ENCODE data around the gene ANGPTL2. TPM values are rescaled to one million over a fixed set of nuclear protein-coding genes. Genes with fewer than 3 reads are reported as not detected.
"Not testable (repeated sequence)": the region's sequence is repeated elsewhere in the genome, so short reads cannot be mapped to it uniquely, and the experiment has no call there.

Gene ANGPTL2, protein sequence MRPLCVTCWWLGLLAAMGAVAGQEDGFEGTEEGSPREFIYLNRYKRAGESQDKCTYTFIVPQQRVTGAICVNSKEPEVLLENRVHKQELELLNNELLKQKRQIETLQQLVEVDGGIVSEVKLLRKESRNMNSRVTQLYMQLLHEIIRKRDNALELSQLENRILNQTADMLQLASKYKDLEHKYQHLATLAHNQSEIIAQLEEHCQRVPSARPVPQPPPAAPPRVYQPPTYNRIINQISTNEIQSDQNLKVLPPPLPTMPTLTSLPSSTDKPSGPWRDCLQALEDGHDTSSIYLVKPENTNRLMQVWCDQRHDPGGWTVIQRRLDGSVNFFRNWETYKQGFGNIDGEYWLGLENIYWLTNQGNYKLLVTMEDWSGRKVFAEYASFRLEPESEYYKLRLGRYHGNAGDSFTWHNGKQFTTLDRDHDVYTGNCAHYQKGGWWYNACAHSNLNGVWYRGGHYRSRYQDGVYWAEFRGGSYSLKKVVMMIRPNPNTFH
- 13.5 and 36.2 TPM in 2 replicates for total RNA-seq (2014; rRNA removed)
- polyA plus RNA-seq (2012): 14.3 TPM

DNA sequence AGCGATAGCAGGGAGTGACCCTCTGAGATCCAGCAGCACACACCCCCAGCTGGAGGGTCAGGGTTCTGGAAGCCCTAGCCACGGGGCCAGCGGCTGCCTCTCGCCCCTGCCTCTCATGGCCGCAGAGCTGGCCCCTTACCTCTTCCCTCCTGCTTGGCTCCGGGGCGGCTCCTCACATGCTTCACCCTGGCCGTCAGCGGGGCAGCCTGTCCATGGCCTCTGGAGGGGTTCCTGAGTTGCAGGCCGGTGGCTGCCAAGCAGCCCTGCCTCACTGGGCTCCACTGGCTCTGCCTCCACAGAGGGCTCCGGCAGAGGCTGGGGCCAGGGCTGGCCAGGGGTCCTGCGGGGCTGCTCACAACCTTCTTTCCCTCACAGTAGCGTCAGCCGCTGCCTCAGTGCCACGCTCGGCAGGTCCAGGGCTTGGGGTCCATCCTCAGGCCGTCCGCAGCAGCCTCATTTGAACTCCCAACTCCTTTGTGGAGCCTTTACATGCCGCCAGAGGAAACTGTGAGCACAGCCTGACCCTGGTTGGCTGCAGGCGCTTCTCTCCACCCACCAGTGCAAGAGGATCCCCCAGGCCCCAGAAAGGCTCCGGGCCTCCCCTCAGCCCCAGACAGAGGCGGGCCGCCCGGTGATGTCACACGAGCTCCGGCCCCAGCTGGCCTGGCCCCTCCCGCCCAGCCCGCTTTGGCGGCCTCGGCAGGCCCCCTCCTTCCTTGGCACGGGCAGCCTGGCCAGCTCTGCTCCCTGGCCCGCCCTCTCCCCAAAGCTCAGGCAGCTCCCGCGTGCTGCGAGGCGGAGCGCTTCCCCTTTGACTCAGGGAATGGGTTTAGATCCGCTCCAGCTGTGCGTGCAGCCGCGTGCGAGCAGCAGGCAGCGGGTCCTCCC, at the start of gene ANGPTL2:
Gene ANGPTL2, minus strand, starts transcription at position 460 of the 888 bp plus-strand sequence. CDS start 13,904 bp downstream, outside the sequence.
- peak; percentile 96 for DNase-seq (ENCODE audit: low read depth)

DNA sequence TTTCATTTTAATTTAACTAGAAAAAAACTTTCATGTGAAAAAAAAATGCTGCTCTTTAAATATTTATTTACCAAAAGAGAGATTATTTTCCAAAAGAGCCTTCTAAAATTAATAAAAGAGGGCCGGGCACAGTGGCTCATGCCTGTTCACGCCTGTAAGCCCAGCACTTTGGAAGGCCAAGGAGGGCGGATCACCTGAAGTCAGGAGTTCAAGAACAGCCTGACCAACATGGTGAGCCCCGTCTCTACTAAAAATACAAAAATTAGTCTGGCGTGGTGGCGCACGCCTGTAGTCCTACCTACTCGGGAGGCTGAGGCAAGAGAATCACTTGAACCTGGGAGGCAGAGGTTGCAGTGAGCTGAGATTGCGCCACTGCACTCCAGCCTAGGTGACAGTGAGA, 48.9 kb upstream of the ANGPTL2 start:
- DNase-seq (ENCODE audit: low read depth): not testable (repeated sequence)

DNA sequence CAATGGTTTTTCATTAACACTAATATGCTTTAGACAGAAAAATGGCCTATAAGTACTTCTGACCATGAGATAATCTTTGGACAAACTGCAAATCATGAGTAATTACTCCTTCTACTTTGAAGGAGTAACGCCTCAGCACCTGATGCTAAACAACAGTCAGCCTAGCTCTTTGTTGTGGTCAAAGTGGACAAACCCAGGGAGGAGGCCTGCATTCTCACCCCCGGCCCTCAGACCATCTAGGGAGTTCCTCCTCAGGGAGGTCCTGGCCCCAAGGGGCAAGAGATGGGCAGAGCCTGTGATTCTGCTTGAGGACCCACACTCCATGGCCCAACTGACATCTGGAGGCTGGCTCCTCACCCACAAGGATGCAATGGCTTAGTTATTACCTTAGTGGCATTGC, 48.2 kb upstream of the ANGPTL2 start:
- no peak for DNase-seq (ENCODE audit: low read depth)

DNA sequence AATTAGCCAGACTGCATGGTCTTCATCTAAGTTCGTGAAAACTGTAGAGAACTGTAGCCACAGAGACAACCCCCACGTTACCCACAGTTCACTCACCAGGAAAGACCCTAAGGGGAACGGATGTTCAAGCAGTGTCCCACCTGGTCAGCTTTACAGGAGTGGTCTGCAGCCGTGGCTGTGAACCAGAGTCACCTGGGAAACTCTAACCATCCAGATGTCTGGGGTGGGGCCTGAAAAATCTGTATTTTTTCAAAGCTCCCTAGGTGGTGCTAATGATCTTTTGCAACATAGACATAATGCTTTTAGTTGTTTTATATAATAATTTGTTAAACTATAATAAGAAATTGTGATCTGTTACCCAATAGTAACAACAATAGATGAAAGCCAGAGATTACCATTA, 47.7 kb upstream of the ANGPTL2 start:
- no peak for DNase-seq (ENCODE audit: low read depth)

DNA sequence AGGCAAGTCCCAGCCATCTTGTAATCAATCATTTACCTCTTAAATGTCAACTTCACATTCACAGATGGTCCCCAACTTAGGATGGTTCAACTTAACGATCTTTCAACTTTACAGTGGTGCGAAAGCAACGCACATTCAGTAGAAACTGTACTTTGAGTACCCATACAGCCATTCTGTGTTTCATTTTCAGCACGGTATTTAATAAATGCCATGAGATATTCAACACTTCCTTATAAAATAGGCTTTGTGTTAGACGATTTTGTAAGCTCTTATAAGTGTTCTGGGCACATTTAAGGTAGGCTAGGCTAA, 47.1 kb upstream of the ANGPTL2 start:
- DNase-seq (ENCODE audit: low read depth): no peak

DNA sequence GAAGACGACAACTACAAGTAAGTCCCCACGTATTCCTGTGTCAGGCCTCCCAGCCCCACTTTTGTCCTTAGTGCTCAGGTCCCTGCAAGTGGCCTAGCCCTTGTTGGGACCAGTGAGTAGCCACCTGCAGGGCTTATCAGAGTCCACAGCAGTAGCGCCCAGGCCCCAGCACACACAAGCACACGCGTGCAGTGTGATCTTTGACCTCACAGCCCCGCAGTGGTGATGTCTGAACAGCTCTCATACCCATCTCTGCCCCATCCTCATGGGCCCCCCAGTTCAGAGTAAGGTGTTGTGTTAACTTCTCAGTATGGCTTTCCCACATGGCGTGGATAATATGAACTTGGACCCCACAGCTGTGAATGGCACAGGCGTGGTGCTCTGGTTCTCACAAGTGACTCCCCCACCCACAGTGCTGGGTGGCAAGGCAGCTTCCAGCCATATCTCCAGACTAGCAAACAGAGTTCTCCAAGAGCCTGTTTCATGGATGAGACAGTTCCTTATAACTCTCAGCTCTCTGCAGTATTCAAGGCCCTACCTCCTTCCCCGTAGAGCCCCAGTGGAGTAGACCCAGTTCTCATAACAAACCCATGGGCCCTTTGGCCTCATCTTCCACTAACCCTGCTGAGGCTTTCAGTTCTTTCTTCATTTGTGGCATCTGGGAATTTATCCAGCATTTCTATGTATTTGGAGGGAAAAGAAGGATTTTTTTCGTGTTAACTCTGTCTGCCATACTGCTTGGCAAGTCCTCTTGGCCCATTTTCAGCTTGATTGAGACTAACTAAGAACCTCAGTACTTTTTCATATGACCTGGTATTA, 46.5 kb upstream of the ANGPTL2 start:
- no peak for DNase-seq (ENCODE audit: low read depth)

DNA sequence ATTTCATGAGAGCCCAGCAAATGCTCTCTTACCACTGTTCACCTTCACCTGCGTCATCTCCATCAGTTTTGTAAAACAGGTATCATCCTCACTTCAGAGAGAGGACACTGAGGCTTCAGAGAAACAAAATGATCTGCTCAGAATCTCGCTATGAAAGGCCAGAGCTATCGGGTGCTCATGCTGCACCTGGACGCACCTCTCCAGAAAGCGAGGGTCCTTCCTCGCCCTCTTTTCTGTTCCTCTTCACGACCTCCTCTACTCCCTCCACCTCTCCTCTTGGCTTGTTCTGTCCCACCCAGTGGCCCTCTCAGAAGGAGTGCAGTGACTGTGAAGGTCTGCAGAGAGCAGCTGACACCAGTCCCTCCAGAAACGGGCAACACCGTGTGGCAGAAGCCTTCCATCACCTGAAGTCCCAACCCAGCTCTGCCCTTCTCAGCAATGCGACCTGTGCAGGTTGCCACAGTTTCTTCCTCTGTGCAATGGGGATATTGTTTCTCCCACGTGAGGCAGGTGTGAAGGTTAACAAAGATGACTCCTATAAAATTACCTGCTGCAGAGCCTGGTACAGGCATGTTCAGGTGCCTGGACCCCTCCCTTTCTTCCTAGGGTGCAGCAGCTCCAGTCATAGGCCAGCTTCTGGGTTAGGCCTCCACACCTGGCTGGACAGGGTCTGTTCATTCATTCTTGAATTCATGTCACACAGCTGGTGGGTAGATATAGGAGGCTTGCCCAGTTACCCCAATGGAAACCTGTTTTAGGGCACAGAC, 45.3 kb upstream of the ANGPTL2 start:
- no peak for DNase-seq (ENCODE audit: low read depth)

DNA sequence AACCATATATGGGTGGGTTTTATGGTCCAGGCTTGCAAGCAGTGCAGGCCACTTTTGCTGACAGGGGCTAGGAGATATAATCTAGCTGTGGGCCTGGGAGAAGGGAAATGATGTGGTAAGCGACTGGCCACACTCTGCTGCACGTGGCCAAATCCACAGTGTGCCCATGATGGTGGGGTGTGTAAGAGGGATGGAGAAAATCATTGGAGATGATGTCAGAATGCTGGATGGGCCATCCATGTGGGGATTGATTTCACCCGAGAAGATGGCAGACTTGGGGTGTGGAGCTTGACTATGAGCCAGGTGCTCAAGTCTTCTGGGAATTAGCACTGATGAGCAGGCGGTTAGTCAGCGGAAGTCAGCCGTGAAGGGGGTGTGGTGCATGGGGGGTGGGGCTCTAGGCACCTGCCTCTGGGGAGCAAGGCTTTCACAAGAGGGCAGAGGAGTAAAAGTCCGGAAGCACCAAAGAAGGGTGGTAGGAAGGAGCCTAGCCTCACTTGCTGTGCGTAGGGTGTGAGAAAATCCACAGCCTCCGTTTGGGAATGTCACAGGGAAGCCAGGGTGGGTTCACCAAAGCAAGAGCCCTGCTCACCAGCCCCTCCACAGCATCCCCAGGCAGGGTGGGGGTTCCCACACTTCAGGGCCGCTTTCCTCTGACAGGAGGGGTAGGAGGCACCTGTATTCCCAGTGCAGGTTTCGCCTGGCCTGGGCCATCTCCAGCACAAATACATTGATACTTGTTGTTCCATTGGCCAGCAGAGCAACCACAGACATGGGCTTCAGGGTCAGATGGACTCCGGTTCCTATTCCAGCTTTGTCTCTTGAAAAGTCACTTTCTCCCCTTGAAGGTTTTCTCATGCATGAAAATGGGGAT, 44.5 kb upstream of the ANGPTL2 start:
- DNase-seq (ENCODE audit: low read depth): peak; percentile 71

DNA sequence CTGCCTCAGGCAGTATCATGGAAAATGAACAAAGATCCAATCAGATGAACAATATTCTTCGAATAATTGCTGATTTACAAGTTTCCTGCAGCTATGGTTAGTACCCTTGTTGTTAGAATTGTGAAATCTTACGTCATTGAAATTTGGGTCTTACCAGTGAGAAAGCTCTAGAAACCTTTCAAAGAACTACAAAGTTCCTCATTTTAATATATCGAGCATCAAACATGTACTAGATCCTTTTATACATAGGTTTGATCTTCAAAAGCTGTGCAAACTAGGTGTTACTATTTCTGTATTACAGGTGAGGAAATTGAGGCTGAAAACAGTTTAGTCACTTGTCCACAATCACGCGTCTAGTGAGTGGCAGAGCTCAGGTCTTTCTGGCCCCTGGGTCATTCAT, 43.7 kb upstream of the ANGPTL2 start:
- DNase-seq (ENCODE audit: low read depth): no peak

DNA sequence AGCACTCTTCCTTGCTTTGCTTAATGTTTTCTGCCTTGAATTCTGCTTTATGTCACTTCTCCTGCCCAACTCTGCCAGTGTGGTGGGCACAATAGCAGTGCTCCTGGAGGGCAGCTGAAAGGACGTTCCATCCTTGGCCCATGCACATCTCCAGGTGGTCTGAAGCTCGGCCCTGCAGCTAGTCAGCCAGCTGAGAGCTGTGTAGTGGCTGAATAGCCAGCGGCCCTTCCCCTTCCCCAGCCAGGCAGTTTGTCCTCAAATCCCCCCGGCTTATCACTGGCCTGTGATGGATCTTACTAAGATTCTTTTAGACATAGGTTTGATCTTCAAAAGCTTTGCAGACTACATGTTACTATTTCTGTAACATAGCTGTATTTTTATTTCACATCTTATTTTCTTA, 42.7 kb upstream of the ANGPTL2 start:
- DNase-seq (ENCODE audit: low read depth): no peak

DNA sequence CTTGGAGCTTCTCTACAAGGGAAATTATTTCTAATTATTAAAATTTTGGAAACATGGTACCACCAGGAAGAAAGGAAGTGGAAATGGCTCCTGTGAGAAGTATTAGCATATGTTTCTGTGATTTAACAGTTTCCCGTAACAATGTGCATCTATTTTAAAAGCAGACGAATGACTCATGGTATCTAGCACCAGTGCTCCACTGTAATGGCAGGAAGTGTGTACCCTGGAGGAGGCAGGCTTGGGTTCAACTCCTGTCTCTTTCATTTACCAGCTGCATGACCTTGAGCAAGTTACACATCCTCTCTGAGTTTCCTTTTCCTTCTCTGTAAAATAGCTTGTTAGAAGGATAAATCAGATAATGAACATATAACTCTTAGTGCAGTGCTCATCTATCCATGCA, 41.0 kb upstream of the ANGPTL2 start:
- peak; percentile 89 for DNase-seq (ENCODE audit: low read depth)

DNA sequence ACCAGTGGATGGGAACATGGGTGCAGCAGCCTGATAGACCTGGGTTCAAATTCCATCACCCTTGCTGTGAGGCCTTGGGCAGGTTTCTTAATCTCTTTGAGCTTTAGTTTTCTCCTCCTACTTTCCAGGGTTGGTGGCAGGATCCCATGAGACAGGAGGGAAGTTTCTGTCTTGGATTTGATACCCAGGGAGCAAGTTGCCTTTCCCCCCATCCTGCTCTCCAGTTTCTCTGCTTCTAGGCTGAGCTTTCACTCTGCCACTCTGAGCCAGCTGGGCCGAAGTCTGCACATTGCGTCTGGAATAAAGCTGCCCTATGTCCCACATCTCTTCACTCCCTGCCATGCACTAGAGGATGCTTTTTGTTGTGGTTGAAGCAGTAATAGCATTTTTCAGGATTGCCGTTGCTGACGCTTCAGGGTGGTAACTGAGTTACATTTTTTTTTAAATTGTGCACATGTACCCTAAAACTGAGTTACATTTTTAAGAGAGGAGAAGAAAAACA, 40.5 kb upstream of the ANGPTL2 start:
- DNase-seq (ENCODE audit: low read depth): peak; percentile 12

DNA sequence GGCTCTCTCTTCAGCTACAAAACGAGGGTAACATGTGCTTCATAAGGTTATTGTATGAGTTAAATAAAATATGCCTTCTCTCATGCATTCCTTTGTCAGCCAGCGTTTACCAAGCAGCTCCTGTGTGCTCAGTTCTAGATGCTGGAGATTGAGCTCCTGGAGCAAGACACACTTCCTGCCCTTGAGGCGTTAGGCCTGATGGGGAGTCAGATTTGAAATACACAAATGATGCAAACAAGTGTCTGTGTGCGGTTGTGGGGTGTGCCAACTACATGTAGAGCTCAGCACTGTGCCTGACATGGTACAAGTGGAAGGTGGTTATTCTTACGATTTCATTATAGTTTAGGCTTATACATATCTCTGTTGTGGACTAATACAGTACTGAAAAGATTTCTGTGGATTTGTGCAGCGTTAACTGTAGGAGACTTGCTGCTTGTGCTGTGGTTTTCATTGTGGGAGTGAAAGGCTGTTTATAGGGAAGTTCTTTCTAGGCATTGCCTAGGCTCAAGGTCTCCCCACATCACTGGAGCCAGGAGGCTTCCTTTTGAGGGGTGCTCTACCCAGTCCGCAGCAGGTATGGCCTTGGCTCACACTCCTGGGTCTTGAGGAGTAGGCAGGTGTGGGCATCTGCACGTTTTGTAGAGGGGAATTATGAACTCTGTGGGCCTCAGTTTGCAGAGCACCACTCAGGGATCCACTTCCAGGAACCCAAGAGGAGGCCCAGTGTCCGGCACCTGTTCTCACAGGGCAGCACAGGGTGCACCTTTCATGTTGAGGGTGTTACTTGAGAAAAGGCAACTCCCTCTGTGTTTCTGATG, 39.8 kb upstream of the ANGPTL2 start:
- DNase-seq (ENCODE audit: low read depth): no peak

DNA sequence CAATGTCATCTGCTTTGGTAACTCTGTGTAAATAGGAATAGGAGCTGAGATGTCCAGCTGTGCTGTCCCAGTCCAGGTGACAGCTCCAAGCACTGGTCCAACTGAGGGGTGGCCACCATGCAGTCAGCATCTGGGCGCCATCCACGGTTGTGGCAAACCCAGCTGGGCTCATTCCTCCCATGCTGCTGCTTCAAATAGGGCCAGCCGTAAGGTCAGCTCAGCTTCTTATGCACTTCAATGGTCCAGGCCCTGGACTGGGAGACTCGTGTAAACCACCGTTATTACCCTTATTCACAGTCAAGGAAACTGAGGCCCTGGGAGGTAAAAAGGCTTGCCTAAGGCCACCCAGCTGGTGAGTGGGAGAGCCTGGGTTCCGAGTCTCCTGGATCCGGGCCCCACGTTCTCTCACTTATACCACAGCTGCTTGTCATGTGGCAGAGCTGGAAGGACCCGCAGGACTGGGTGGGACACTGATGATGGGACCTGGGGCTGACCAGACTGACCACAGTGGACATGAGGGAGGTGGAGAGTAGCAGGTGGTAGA, 38.7 kb upstream of the ANGPTL2 start:
- DNase-seq (ENCODE audit: low read depth): no peak

DNA sequence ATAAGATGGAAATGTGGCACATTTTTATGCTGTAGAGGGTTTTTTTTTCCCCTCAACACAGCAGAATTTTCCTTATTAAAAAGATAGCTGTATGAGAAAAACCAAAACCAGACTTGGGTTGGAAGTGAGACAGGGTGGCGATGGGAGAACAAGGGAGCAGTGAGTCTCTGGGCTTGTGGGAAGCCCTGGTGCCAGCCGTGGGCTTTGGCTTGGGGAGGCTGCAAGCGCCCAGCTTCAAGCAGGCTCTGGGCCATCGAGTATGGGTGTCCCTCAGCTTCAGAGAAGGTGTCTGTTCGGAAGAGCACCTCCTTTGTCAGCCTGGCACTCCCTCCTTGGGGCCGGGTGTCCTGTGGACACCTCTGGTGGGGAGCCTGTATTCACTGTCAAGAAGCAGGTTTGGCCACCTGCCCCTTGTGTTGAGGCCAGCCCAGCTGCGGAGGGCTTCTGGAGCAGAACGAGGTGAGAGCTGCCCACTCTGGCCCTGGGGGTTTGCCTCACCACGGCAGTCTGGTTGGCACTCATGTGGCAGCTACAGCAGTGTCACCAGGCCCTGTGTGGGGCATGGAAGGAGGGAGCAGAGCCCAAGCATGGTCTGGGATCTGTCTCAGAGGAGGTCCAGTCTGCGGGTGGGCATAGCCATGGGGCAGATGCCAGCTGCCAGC, 37.6 kb upstream of the ANGPTL2 start:
- DNase-seq (ENCODE audit: low read depth): no peak

DNA sequence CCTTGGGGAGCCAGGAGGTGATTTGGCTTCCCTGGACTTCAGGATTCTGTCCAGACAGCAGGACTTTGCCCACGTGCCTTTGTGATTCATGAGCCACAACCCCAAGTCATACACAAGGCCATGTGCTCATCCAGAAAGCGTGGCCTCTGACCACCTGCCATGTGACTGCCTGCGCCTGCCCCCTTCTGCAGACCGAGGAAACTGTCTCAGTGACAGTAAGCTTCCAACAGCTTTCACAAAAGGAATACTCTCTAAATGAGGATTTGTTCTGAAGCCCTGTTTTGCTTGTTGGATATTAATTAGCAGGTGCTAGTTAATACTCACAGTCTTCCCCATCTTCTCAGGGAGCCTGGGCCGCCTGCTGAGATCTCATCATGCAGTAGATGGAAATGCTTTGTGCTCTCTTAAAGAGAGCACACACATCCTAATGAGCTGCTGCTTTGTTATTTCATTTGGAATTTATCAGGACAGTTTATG, 36.9 kb upstream of the ANGPTL2 start:
- DNase-seq (ENCODE audit: low read depth): peak; percentile 92

DNA sequence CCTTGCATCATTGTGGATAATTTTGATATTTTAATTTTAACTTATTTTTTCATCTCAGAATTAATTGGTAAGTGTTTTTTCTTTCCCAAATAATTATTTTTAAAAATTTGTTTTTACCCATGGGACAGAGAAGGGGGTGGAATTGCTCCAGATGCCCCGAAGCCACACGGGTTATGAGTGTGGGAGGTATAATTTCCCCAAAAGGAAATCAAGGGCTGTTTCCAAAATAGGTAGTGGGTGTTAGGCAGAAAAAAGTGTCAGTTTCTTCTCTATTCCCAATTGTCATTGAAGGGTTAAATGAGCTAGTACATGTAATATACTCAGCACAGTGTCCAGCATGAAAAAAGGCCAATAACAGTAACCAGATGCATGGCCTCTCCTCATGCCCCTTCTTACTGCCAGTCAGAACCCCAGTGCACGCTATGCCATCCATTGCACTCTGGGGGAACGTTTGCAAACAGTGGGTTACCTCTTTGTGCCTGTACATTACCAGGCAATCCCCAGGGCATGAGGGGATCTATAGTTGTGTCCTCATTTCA, 36.4 kb upstream of the ANGPTL2 start:
- DNase-seq (ENCODE audit: low read depth): no peak
